Stimulated activated CD8-positive, alpha-beta memory T cell treated with anti-CD3 and anti-CD28 coated beads, Interleukin-15, amount 100 ng/mL, for 24 hours (primary cell): ENCODE measurements around the gene BBLN.
"Not testable (repeated sequence)": the region's sequence is repeated elsewhere in the genome, so short reads cannot be mapped to it uniquely, and the experiment has no call there.

Experiments used
- DNase-seq: peaks from one replicate; pipeline ENCODE4 v3.0.0-alpha.2; 2020; ENCODE audit warnings: low read depth

The BBLN gene

DNA sequence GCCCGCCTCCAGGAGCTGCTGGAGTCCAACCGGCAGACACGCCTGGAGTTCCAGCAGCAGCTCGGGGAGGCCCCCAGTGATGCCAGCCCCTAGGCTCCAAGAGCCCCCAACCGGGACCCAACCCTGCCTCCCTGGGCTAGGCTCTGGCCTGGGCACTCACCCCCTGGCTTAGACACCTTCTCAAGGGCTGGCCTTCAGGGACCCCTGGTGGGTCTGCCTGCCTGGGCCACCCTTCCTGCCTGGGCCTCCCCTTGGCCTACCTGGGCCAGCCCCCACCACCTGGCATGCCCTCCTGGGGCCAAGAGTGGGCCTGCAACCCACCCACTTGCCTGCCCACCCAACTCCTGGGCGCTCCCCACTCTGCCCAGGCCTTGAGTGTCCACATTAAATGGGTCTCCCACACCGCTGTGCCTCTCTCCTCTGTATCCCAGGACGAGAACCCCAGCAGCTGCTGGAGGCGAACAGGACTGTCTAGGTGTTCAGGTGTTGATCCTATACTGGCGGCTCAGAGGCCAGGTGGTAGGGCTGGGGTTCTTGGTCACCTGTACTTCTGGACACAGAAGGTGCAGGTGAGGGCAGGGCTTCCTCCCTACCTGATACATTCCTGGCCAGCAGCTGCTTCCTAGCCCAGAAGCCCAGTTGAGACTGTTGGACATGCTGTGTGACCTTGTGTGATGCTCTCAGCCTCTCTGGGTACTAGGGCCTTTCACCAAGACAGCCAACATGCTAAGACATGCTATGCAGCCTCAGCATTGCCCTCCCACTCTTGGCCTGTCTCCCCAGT lies 3.6 kb downstream of the BBLN start:
- no peak for DNase-seq

DNA sequence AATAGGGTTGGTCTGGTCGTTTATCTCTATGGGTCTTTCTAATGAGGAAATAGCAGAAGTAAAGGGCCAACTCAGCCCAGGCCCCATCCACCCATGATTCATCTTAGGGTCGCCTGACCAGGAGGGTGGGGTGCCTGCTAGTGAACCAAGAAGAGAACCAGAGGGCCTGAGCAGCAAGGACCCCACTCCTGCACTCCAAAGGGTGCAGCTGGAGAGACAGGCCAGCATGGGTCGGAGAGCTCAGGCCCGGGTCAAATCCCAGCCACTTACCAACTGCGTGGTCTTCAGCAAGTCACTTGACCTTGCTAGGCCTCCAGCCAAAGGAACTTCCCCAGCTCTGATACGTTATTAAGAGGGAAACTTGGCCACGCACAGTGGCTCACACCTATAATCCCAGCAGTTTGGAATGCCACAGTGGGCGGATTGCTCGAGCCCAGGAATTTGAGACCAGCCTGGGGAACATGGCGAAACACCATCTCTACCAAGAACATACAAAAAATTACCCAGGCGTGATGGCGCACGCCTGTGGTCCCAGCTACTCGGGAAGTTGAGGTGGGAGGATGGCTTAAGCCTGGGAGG lies 4.3 kb downstream of the BBLN start:
- no peak for DNase-seq

DNA sequence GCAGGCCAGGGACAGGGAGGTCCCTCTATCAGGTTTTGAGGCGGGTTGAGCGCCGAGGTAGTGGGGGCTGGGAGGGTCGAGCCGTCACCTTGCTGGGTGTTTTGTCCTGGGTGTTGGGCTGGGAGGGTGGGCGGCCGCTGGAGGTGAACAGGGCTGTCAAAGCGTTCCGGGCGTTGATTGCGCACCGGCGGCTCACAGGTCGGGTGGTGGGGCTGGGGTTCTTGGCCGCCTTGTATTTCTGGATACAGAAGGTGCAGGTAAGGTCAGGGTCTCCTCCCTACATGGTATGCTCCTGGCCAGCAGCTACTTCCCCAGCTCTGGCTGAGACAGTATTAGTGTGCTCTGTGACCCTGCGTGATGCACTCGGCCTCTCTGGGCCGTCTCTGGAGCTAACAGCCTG lies 6.1 kb downstream of the BBLN start:
- no peak for DNase-seq

DNA sequence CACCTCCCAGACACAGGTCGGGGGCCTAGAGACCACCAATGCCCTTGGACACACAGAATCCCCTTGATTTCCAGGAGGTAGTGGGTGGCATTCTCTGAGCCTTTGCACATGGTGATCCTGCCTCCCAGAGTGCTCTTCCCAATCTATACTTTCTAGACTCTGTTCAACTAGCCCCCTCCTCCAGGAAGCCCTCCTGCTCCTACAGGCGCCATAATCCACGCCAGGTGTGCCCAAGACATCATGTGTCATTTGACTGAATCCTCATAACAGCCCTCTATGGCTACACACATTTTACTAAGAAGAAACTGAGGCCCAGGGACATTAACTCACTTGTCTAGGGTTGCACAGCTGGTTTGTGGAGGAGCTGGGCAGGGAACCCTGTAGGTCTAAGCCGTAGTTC lies 7.1 kb downstream of the BBLN start:
- no peak for DNase-seq

DNA sequence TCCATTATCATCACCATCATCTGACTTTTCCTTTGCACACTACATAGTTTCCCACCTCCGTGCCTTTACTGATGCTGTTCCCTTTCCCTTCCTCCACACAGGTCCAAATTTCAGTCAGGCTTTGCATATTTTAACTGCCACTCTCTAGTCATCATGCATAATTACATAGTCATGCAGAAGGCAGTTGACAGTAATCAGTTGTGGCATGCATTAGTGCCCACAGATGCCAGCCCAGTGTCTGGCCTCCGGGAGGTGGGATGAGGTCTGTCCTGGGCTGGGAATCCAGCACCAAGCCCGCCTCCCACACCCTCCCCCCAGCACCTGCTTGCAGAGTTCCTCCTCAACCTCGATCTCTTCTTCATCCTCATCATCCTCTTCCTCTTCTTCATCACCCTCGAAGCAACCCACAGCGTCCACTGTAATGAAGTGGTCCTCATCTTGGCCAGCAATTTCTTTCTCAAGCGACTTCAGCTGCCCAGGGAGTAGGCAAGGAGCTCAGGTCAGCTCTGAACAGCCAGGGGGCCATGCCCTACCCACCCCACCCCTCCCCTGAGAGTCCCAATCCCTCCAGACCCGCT lies 8.8 kb downstream of the BBLN start:
- no peak for DNase-seq

DNA sequence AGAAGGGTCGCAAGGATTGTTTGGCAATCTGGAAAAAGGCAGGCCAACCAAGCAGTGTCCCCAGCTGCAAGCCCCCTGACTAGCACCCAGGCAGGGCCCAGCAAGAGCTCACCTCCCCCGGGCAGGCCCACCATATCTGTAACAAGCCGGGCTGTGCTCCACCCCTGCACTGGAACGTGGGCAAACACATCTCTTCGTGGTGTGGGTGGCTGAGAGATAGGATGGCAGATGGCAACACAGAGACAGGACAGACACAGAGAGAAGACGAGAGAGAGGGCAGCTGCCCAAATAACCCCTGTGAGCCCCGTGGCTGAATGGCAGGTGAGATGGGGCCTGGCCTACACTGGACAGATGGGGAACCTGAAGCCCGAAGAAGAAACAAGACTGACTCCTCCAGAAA lies 9.4 kb downstream of the BBLN start:
- DNase-seq = no peak

DNA sequence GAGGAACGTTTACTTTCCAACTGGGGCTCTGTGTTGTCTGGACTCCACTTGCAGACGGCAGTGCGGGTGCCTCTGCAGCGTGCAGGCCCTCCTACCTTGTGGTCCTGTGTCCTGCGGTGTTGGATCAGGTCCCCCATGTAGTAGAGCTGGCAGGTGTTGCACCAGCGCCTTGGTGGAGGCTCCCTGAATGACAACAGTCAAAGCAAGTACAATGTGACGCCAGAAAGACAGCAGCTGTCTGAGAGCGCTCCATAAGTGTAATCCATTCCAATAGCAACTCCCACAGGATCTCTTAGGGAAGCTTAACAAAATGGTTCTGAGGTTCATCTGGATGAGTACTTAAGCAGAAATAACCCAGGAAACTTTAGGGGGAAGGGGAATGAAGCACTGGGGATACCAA lies 9.9 kb downstream of the BBLN start:
- no peak for DNase-seq

DNA sequence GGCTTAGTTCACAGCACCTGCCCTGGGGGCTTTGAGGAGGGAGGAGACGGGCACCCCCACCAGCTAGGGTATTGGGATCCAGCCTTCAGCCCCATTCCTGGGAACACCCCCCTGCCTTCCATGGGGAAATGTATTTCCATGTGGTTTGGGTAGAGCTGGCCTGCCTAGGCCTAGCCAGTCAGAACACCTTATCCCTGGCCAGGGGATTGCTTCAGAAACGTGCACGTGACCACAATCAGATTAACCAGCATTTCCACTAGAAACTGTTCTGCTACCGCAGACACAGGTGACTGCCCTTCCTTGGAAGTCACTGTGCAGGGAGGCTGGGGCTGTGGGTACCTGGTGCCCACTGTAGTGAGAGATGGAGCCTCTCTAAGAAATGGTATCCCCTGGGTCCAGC lies 14.0 kb downstream of the BBLN start:
- DNase-seq = no peak

DNA sequence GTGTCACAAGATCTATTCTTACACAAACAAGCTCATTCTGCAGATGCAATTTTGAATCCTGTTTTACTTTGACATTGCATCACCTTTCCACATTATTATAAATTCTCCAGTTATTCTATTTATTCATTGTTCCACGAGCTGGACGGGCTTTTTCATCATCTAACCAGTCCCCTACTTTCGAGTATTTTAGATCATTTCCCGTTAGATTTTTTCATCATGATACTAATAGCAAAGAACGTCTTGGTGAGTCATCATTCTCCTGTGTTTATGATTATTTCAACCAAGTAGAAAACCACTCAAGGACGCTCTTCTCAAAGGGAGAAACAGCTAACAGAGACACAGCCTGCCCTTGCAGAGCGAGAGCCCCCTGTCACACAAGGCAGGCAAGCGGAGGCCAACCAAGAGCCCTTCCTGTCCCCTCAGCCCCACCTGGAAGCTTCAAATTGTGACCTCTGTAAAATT lies 15.1 kb downstream of the BBLN start:
- DNase-seq = no peak

DNA sequence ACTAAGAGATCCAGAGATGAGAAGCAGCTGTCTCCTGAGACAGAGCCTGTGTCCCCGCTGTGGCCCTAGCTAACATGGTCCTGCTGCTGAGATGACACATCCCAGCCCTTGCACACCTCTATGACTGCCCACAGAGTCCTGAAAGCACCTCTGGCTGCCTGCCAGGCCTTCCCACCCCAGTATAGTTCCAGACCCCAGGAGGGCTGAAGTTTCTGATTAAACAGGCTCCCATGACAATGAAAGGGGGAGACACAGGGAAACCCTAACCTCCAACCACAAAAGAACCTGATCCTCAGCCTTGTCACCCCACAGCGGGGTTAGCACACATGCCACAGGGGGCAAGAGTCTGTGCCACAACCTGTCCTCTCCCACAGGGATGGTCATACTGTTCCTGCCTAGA lies 15.7 kb downstream of the BBLN start:
- no peak for DNase-seq

DNA sequence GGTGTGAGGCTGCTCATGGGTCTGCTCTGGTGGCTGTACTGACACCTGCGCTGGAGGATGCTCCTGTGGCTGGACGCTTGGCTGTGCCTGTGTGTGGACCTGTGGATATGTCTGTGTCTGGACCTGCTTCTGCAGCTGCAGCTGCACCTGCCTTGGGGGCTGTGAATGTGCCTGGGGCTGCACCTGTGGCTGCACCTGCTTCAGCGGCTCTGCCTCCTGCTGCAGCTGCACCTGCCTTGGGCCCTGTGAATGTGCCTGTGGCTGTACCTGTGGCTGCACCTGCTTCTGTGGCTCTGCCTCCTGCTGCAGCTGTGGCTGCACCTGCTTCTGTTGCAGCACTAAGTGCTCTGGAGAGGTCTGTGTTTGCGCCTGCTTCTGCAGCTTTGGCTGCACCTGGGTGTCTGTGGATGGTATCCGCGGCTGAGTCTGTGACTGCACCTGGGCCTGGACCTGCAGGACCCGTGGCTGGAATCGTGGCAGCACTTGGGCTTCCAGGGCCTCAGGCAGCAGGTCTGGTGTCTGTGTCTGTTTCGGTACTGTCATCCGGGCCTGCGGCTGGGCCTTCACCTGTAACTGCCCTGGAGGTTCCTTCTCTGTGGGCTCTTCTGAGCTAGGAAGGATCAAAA lies 18.9 kb downstream of the BBLN start:
- DNase-seq = no peak

DNA sequence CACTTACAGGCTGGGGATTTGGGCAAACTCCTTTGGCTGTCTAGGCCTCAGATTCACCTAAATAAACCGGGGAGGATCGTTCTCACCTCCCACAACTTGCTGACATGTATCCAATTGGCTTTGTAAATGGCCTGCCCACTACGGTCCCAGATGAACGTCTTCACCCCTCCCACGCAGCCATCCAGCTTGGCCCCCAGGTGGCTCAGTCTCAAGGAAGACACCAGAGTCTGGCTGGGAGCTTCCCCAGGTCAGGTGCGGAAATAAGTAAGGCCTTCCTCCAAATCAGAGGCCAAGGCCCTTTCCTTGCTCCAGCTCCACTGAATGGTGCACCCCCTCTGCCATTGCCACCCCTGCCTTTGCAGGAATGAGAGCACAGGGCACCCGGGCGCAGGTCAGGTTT lies 19.9 kb downstream of the BBLN start:
- DNase-seq = no peak

DNA sequence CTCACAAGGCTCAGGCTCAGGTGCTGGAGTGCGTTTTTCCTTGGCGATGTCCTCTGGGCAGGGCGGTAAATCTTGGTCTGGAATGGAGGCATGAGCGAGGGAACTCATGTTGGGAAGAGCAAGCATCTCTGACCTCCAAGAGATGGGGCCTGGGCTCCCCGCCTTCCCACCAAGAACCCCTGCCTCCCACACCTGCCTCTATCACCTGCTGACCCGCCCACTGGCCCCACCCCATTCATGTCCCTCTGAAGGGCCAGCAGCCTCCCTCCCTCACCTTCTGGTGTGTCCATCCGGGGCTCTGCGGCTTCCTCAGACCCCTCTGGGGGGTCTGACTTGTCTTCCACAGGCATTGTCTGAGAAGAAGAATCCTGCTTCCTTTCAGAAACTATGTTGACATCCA lies 20.4 kb downstream of the BBLN start:
- DNase-seq = no peak

DNA sequence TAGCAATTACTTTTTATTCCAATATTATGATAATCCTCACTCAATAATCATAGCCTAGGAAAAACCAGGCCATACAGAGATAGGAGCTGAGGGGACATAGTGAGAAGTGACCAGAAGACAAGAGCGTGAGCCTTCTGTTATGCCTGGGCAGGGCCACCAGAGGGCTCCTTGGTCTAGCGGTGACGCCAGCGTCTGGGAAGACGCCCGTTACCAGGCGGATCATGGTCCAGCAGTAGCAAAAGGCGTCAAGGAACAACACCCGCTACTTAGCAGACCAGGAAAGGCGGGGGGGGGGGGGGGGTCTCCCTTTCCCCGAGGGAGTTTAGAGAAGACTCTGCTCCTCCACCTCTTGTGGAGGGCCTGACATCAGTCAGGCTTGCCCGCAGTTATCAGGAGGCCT lies 21.4 kb downstream of the BBLN start:
- DNase-seq = not testable (repeated sequence)

DNA sequence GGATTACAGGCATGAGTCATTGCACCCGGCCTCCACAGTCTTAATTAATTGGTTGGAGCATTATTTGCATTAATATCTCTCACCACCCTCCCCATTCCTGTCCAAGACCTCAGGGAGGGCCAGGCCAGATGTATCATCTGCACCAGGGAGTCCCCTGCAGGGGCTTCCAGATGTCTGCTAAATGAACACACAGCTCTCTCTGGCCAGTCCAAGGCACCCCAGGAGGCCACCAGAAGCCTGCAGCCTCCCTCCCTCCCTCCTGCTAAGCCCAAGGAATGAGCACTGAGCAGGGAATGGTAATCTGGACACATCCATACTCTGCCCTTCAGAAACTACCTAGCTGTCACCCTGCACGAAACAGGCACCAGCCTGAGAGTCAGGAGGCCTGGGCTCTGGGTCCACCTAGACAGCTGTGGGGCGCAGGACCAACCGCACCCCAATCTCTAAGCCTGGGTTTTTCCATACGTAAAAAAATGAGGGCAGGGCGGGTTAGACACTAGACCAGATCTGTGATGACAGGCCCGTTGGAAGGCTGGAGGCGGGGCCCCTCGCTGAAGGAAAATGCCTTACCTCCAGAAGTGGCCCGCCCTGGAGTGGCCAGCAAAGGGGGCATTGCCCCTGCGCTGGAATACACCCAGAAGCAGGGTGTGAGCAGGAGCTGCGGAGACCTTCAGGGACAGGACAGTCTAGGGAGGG lies 23.0 kb downstream of the BBLN start:
- DNase-seq = no peak

DNA sequence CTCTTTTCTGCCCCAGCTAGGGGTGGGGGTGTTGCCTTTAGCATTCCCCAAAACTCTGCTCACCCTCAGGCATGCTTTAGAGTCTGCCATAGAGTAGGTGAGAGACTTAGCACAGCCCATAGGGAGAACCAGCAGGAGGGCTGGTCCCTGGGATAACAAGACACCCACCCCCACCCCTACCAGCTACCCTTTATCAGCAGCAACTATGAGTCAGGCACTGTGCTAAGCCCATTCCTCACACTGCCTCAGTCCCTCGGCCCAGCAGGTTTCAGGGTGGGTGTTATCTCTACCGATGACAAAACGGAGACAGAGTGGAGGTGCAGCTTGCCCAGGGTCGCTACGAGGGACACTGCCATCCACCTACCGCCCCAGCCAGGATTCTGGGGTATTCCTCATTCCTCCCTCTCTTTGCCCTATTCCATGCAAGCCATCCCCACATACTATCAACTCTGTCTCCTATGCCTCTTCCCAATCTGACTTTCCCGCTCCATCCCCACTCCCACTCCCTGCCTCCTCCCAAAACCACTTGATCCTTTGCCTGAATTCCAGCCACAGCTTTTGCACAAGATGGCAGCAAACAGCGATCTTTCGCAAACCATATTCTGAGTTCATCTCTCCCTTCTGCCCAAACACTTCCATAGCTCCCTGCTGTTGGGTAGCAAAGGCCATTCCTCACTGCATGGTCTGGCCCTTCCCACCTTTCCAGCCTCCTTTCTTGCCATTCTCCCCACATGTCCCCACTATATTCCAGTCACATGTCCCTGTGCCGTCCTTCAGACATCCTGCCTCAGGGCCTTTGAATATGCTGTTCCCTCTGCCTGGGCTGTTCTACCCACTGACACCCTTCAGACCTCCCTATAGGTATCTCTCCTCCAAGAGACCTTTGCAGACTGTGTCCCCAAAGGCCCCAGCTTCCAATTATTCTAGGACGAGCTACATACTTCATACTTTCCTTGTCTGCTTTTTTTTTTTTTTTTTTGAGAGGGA lies 26.2 kb downstream of the BBLN start:
- no peak for DNase-seq

DNA sequence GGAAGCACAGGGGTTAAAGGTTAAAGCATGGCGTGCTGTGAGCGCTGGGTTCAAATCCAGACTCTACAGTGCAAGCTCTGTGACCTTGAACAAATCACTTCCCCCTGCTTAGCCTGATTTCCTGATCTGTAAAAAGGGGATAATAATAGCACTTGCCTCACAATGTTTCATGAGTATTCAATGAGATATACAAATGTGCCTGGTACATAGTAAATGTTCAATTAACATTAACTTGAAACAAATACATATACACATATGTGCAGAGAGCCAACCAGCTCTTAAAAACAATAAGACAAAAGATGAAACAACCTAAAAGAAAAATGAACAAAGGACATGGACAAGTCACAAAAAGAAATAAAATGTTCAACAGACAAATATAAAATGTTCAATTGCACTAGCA lies 27.3 kb downstream of the BBLN start:
- DNase-seq = no peak

DNA sequence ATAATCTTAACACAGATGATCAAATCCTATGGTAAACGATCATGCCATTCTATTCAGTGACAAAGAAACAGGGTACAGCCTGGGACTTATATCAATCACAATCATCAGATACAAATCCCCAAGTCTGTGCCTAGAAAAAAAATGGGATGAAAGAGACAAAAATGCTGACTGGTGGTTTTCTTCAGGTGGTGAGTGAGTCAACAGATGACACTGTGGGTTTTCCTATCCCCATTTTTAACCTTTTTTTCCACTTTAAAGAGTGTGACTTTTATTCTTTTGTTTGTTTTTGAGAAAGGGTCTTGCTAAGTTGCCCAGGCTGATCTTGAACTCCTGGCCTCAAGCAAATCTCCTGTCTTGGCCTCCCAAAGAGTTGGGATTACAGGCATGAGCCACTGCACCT lies 28.1 kb downstream of the BBLN start:
- DNase-seq = no peak

DNA sequence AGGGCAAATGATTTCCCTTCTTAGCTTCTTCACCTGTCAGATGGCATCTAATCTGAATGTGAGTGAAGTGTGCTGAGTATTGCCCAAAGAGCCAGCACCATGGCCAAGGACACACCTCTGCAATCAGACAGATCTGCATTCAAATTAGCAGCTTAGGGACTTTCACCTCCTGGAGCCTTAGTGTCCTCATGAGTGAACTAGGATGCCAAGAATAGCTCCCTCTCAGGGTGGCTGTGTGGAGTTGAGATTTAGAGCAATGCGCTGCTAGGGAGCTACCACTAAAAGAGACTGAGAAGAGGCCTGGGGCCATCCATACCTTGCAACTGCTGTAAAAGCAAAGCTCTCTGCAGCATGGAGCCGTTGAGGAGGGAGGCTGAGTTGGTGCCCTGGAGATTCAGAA lies 29.9 kb downstream of the BBLN start:
- DNase-seq = no peak

DNA sequence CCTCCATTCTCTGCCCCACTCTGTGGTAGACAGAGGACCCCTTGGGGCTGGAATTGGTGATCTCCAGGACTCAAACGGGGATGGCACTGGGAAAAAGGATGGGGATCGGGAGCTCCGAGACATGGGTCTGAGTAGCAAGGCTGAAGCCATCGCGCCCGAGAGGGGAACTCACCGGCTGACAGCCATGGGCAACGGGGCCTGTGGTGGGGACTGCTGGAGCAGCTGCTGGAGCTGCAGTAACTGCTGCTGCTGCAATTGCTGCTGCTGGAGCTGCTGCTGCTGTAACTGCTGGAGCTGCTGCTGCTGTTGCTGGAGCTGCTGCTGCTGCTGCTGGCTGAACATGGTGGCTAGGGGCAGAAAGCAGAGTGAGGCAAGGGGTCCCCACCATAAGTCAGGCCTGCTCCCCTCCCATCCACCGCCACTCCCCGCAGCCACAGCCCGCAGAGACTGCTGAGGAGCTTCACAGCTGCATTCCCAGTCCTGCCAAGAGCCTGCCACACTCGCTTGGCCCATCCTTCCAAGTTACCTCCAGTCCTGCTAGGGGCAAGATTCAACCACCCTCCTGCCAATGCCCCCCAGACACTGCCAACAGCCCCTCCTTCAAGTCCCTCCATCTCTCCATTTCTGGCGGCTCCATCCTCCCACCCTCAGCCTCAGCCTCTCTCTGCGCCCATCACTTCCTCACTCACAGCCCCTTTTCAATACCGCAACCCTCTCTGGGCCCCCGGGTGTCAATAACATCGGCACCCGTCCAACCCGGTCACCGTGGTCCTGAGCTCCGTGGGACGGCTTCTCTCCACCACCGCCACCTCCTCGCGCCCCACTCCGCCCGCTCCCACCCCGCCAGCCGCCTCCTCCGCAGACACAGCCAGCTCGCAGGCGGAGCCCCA lies 30.7 kb downstream of the BBLN start:
- DNase-seq = no peak
